Middle frontal gyrus (tissue), 1 donor: Measurements from ENCODE around the gene CLPTM1L.

ENCODE experiments used
- DNase-seq: peaks from one replicate; pipeline ENCODE4 v3.0.0-alpha.2; 2015; ENCODE audit warnings: low spot score; ENCODE audit errors: extremely low spot score

CLPTM1L gene

GRCh38 chr5:1344975-1345838 is at the start of gene CLPTM1L:
Gene CLPTM1L (minus strand): TSS chr5:1345099. CDS start chr5:1344841, 258 bp downstream.
- DNase-seq: peak; percentile 84

- no peak for DNase-seq
Measured at GRCh38 chr5:1393571-1394501, 48.9 kb upstream of the CLPTM1L start.

GRCh38 chr5:1392801-1393565 is 48.1 kb upstream of the CLPTM1L start:
- no peak for DNase-seq

GRCh38 chr5:1392261-1392660 is 47.4 kb upstream of the CLPTM1L start:
- no peak for DNase-seq

GRCh38 chr5:1391691-1392090 is 46.8 kb upstream of the CLPTM1L start:
- no peak for DNase-seq

GRCh38 chr5:1390861-1391600 is 46.1 kb upstream of the CLPTM1L start:
- DNase-seq: no peak

- no peak for DNase-seq
Measured at GRCh38 chr5:1390333-1390732, 45.4 kb upstream of the CLPTM1L start.

- DNase-seq: no peak
Measured at GRCh38 chr5:1388383-1388967, 43.6 kb upstream of the CLPTM1L start.

- DNase-seq: no peak
Measured at GRCh38 chr5:1387876-1388275, 43.0 kb upstream of the CLPTM1L start.

- no peak for DNase-seq
Measured at GRCh38 chr5:1387059-1387755, 42.3 kb upstream of the CLPTM1L start.

- no peak for DNase-seq
Measured at GRCh38 chr5:1386274-1386717, 41.4 kb upstream of the CLPTM1L start.

- DNase-seq: no peak
Measured at GRCh38 chr5:1385395-1386273, 40.7 kb upstream of the CLPTM1L start.

- DNase-seq: no peak
Measured at GRCh38 chr5:1384521-1384920, 39.6 kb upstream of the CLPTM1L start.

- no peak for DNase-seq
Measured at GRCh38 chr5:1383886-1384401, 39.0 kb upstream of the CLPTM1L start.

- no peak for DNase-seq
Measured at GRCh38 chr5:1383344-1383743, 38.4 kb upstream of the CLPTM1L start.

GRCh38 chr5:1382248-1382700 is 37.4 kb upstream of the CLPTM1L start:
- no peak for DNase-seq

GRCh38 chr5:1381370-1382247 is 36.7 kb upstream of the CLPTM1L start:
- DNase-seq: no peak
